Ishikawa (cell line): ENCODE results near the gene HSPA1L.

Source experiments
- CEBPB ChIP-seq: IDR thresholded peaks from 2 replicates; pipeline ENCODE4 v1.6.1; 2012
- CREB1 ChIP-seq: IDR thresholded peaks from 2 replicates; pipeline ENCODE4 v1.6.1; 2012; ENCODE audit warnings: low read depth
- EGR1 ChIP-seq: IDR thresholded peaks from 2 replicates; pipeline ENCODE4 v1.6.1; 2012
- EP300 ChIP-seq: IDR thresholded peaks from 2 replicates; pipeline ENCODE4 v1.6.1; 2012; ENCODE audit warnings: borderline replicate concordance
- FOXM1 ChIP-seq: IDR thresholded peaks from 2 replicates; pipeline ENCODE4 v1.6.1; 2012; ENCODE audit warnings: low read depth, borderline replicate concordance
- NFIC ChIP-seq: IDR thresholded peaks from 2 replicates; pipeline ENCODE4 v1.6.1; 2012
- RAD21 ChIP-seq: IDR thresholded peaks from 2 replicates; pipeline ENCODE4 v1.6.1; 2012; ENCODE audit warnings: low read depth
- REST ChIP-seq: IDR thresholded peaks from 2 replicates; pipeline ENCODE4 v1.6.1; 2012; ENCODE audit warnings: low read depth, mild to moderate bottlenecking
- TAF1 ChIP-seq: IDR thresholded peaks from 2 replicates; pipeline ENCODE4 v1.6.1; 2012; ENCODE audit warnings: low read depth, mild to moderate bottlenecking
- TCF12 ChIP-seq: IDR thresholded peaks from 2 replicates; pipeline ENCODE4 v1.6.1; 2012; ENCODE audit warnings: low read depth
- TEAD4 ChIP-seq: IDR thresholded peaks from 2 replicates; pipeline ENCODE4 v1.6.1; 2012
- YY1 ChIP-seq: IDR thresholded peaks from 2 replicates; pipeline ENCODE4 v1.6.1; 2012; ENCODE audit warnings: low read depth
- ZBTB7A ChIP-seq: IDR thresholded peaks from 2 replicates; pipeline ENCODE4 v1.6.1; 2012; ENCODE audit warnings: low read depth
- TF ChIP-seq, protein P1 (sequence below): IDR thresholded peaks from 2 replicates; pipeline ENCODE4 v1.6.1; 2012
- TF ChIP-seq, protein P2 (sequence below): IDR thresholded peaks from 2 replicates; pipeline ENCODE4 v1.6.1; 2012

HSPA1L gene

GRCh38 chr6:31821301-31822035, 6.4 kb upstream of the HSPA1L start:
- TF ChIP-seq, protein P1, sequence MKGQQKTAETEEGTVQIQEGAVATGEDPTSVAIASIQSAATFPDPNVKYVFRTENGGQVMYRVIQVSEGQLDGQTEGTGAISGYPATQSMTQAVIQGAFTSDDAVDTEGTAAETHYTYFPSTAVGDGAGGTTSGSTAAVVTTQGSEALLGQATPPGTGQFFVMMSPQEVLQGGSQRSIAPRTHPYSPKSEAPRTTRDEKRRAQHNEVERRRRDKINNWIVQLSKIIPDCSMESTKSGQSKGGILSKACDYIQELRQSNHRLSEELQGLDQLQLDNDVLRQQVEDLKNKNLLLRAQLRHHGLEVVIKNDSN, result 0 out of 2 replicates have a peak, but pooled peaks have one; percentile 10
- no peak for TF ChIP-seq FOXM1
- TF ChIP-seq EGR1, result peak; percentile 94
- TF ChIP-seq YY1, result no peak
- TF ChIP-seq EP300, result no peak
- TF ChIP-seq NFIC, result peak; percentile 81
- no peak; the same call in 1 of the 2 replicates for TF ChIP-seq RAD21
- TF ChIP-seq TEAD4, result no peak; the same call in 1 of the 2 replicates
- no peak; the same call in 1 of the 2 replicates for TF ChIP-seq TAF1
- TF ChIP-seq, protein P2, sequence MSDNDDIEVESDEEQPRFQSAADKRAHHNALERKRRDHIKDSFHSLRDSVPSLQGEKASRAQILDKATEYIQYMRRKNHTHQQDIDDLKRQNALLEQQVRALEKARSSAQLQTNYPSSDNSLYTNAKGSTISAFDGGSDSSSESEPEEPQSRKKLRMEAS, result 0 out of 2 replicates have a peak, but pooled peaks have one; percentile 1
- no peak for TF ChIP-seq TCF12
- TF ChIP-seq ZBTB7A, result no peak
- no peak for TF ChIP-seq REST
- TF ChIP-seq CEBPB, result 0 out of 2 replicates have a peak, but pooled peaks have one; percentile 29
- TF ChIP-seq CREB1, result no peak

- TF ChIP-seq NFIC, result no peak
- no peak for TF ChIP-seq CREB1
- TF ChIP-seq, protein P2, result no peak
Measured at GRCh38 chr6:31819871-31820299, 4.8 kb upstream of the HSPA1L start.

DNA sequence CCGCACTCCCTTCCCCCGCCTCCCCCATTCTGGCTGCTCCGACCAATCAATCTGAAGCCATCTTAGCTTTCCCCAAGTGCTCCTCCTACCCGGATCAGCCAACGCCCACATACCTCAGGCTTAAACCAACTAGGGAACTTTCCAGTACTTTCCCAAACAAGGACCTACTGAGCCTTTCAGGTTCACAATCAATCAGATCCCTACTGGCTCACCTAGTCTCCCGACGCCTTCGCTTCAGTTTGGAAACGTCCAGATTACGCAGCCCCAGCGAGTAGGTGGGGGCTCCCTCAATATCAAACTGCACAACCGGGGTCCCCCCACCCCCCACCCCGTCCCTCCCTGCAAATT, 432 bp downstream of the HSPA1L start:
- TF ChIP-seq, protein P2, result peak; percentile 74; the same call in 1 of the 2 replicates
- no peak for TF ChIP-seq ZBTB7A
- no peak for TF ChIP-seq TCF12

- TF ChIP-seq ZBTB7A, result no peak
- TF ChIP-seq YY1, result no peak
- no peak for TF ChIP-seq TCF12
- TF ChIP-seq EP300, result no peak
- no peak for TF ChIP-seq TEAD4
- no peak for TF ChIP-seq TAF1
- TF ChIP-seq CREB1, result no peak
- no peak for TF ChIP-seq REST
Measured at GRCh38 chr6:31813465-31813849, 1.6 kb downstream of the HSPA1L start.

DNA sequence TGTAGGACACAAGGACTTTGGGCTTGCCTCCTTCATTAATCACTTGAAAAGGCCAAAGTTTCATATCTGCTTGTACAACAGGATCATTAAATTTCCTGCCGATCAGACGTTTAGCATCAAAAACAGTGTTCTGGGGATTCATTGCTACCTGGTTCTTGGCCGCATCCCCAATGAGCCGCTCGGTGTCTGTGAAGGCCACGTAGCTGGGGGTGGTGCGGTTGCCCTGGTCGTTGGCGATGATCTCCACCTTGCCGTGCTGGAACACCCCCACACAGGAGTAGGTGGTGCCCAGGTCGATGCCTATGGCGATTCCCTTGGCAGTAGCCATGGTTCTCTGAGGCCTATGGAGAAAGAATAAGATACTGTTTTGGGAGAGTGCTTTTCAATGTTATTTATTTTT, 3.4 kb downstream of the HSPA1L start:
- no peak for TF ChIP-seq TAF1
- no peak for TF ChIP-seq CREB1
- TF ChIP-seq, protein P2, result no peak
- TF ChIP-seq TCF12, result no peak
- no peak for TF ChIP-seq CEBPB
- no peak for TF ChIP-seq ZBTB7A
- TF ChIP-seq EGR1, result no peak
- no peak for TF ChIP-seq EP300
- TF ChIP-seq, protein P1, result no peak
- no peak for TF ChIP-seq NFIC
- no peak for TF ChIP-seq YY1
- no peak for TF ChIP-seq TEAD4
- no peak for TF ChIP-seq FOXM1
- no peak for TF ChIP-seq REST
- TF ChIP-seq RAD21, result no peak
